GM21825 (cell line): ENCODE measurements around the gene SLC22A5.
A peak's percentile ranks its signal among the peaks of the same experiment; 100 is the strongest.
"Not testable (repeated sequence)": the region's sequence is repeated elsewhere in the genome, so short reads cannot be mapped to it uniquely, and the experiment has no call there.

Experiments
- ATAC-seq: cut with Tn5 transposase; IDR thresholded peaks from one replicate; pipeline ENCODE4 v1.9.1; 2021; ENCODE audit warnings: mild to moderate bottlenecking, moderate library complexity; ENCODE audit not compliant: unreplicated experiment

The SLC22A5 gene

GRCh38 chr5:132425009-132425937 lies 55.8 kb downstream of the SLC22A5 start:
- ATAC-seq: peak; percentile 34

- no peak for ATAC-seq
These were observed 56.5 kb downstream of the SLC22A5 start for GRCh38 chr5:132425975-132426524.

- peak; percentile 42 for ATAC-seq
These were observed 57.1 kb downstream of the SLC22A5 start for GRCh38 chr5:132426525-132427138.

GRCh38 chr5:132427281-132428146 lies 58.0 kb downstream of the SLC22A5 start:
- ATAC-seq: no peak

DNA sequence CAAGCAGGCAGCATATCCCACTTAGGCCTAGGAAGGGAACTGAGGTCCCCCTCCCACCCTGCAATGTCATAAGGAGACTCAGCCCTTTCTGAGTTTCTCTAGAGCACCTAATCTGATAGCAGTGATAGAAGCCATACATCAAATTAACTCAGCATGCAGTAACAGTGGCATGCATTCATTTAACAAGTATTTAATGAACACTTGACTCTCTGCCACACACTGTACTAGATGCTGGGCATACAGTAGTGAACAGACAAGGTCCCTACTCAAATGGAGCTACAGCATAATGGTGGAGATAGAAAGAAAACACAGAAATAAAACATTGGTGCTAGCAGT lies 58.6 kb downstream of the SLC22A5 start:
- no peak for ATAC-seq

DNA sequence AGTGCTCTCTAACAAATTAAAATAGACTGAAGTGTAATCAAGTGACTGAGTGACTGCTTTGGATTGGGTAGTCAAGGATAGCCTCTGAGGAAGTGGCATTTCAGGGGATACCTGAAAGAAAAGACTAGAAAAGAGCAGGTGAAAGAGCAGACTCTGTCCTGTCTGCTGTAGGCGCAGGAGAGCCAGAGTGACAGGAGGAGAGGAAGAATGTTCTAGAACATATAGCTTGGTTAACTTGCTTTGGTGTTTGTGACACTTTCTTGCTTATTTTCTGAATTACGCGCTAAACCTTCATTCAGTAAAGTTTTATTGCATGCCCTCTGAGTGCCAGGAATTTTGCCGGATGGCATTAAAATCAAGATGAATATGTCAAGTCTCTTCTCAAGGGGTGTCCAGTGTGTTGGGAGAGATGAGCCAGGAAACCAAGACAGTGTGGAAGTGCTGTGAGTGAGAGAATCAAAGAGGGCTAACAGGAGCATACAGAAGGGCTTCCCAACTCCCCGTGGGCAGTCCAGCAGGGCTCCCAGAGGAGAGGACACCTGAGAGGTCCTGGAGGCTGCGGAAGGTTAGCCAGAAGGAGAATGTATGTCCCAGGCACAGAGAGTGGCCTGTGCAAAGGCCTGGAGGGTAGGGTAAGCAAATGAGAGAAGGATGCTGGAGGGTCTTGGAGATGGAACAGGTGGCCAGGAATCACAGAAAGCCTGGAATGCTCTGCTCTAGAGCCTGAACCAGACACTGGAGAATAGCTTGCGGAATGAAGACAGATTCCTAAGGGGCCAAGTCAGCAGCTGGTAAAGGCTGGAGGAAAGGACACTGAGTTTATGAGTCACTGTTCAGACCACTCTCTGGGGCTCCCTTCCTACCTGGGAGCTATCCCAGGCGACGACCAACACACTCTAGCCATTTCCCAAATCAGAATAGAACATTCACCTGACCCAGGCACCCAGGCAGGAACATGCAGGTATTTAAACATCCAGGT lies 59.3 kb downstream of the SLC22A5 start:
- ATAC-seq: no peak

GRCh38 chr5:132429463-132430440 lies 60.2 kb downstream of the SLC22A5 start:
- ATAC-seq: no peak

- no peak for ATAC-seq
These were observed 61.2 kb downstream of the SLC22A5 start for GRCh38 chr5:132430746-132431145.

DNA sequence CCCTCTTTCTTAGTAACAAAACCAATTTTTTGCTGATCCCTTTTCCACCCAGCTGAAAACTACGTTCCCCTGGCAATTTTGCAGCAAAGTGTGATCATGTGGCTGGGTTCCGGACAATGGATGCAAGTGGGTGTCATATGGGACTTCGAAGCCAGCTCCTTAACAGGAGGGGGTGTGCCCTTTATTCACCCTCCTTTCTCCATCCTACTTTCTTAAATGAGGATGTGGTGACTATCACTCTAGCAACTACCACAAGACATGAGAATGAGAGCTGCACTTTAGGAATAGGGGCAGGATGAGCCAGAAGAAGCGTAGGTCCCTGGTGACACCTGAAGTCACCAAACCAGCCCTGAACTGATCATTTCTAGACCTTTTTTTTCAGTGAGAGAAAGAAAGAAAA lies 62.1 kb downstream of the SLC22A5 start:
- ATAC-seq: no peak

- no peak for ATAC-seq
These were observed 63.6 kb downstream of the SLC22A5 start for GRCh38 chr5:132433141-132433540.

DNA sequence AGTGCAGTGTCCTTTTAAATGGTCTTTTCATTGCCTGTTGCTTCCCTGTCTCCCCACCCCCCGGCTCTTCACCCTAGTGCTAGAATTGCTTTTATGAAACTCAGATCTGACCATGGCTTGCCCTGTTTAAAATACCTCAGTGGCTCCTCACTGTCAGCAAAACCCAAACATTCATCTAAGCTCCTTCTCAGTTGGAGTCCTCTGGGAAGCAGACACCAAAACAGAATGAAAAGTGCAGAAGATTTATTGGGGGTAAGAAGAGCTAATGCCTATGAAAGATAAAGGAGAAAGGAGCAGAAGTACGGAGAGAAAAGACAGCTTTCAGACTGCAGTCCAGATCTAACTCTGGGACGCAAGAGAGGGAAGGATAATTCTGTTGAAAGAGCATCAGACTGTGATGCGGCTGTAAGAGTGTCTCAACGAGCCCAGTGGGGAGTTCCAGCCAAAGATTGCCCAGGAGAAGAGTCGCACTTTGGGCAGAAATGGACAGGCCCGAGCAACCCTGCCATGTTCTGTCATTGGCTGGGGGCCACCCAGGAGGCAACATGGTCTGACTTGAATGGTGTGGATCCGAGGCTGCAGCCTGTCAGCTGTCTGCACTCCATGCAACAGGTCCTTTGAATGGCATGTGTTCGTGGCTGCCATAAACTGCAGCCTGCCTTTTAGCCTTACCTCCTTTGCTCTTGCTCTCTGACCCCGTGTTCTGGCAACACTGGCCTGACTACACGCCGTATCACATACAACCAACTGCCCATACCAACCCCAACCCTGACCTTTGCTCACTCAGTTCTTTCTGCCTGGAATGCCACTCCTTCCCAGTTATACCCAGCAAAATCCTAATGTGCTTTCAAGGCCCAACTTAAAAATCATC lies 65.1 kb downstream of the SLC22A5 start:
- ATAC-seq: no peak

- ATAC-seq: no peak
These were observed 65.9 kb downstream of the SLC22A5 start for GRCh38 chr5:132435447-132435846.

GRCh38 chr5:132435886-132436285 lies 66.4 kb downstream of the SLC22A5 start:
- no peak for ATAC-seq

- no peak for ATAC-seq
These were observed 67.4 kb downstream of the SLC22A5 start for GRCh38 chr5:132436936-132437335.

DNA sequence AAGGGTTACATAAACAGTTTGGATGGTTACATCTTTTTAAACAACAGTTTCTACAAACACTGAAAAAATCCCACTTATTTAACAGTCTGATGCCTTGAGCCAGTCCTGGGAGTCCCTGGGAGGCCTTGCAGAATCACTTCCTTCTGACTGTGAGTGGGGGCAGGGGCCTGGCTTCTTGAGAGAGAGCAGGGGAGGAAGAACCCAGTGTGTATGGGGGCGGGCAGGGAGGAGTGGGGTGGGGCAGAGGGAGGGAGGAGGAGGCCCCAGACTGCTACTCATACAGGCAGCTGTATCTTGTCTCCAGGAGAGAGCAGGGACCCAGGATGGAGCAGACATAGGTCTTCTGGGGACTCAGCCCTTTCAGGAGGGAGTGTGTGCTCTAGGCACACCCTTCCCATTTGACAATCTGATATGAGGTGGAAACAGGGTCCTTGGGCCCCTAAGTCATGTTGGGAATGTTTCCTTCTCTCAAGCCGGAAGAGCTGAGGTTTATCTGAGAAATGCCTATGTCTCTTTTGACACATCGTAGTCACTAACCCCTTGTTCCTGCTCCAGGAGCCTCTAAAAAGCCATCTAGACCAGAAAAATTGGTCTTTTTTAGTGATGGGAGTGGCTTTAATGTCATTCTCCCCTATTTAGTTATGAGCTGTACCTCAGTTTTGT lies 68.2 kb downstream of the SLC22A5 start:
- ATAC-seq: peak; percentile 80

DNA sequence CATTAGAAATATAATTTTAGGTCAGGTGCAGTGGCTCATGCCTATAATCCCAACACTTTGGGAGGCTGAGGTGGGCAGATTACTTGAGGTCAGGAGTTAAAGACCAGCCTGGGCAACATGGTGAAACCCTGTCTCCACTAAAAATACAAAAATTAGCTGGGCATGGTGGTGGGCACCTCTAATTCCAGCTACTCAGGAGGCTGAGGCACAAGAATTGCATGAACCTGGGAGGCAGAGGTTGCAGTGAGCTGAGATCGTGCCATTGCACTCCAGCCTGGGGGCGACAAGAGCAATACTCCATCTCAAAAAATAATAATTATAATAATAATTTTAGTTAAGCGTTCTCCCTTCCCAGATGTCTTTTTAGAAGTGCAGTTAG lies 68.7 kb downstream of the SLC22A5 start:
- ATAC-seq: not testable (repeated sequence)

- no peak for ATAC-seq
These were observed 69.4 kb downstream of the SLC22A5 start for GRCh38 chr5:132438917-132439316.
